SK-N-SH (cell line): ENCODE measurements around the gene U2SURP. TPM values are rescaled to one million over a fixed set of nuclear protein-coding genes. Genes with fewer than 3 reads are reported as not detected.

Source experiments
- CTCF ChIA-PET: fragments of 300-600, 350-600 bp; formaldehyde crosslinking; extraction: SDS; loops from one replicate; lab custom pipeline; 2021; lab: Yijun Ruan, JAX
- POLR2A ChIA-PET: fragments of 350-600 bp; sonication (Branson Sonifier 250); formaldehyde crosslinking; extraction: SDS; loops from one replicate; lab custom pipeline; 2020; ENCODE audit warnings: antibody characterized with exemption, inconsistent platforms; lab: Yijun Ruan, JAX
- DNase-seq: peaks from one replicate; pipeline ENCODE4 v3.0.0; 2012
- H2AFZ ChIP-seq: fragments of 200-600 bp; sonication (generic); 2 replicates; pipeline ENCODE4 v1.8.1; 2016; ENCODE audit warnings: antibody characterized with exemption, mild to moderate bottlenecking, low read depth
- H3F3A ChIP-seq: fragments of 200-600 bp; sonication (generic); replicated peaks from 2 replicates; pipeline ENCODE3; 2016; ENCODE audit warnings: antibody characterized with exemption, mild to moderate bottlenecking; ENCODE audit not compliant: insufficient read depth
- H3K27ac ChIP-seq, 2 experiments: fragments of 200-500 bp in 1 of 2; fragments of 200-600 bp in 1 of 2; sonication (Bioruptor generic) in 1 of 2; sonication (generic), shearing (Covaris generic) in 1 of 2; 2 replicates each; pipeline versions ENCODE4 v1.5.1 to v1.6.1; 2014 to 2016; ENCODE audit warnings: low read depth in 2 of 2, inconsistent platforms in 1 of 2, low read length in 1 of 2, mild to moderate bottlenecking in 1 of 2, mixed read lengths in 1 of 2
- H3K27me3 ChIP-seq: fragments of 200-600 bp; sonication (generic), shearing (Covaris generic); 2 replicates; pipeline ENCODE4 v1.6.1; 2016; ENCODE audit warnings: mixed run types; ENCODE audit not compliant: insufficient read depth
- H3K36me3 ChIP-seq, 2 experiments: fragments of 200-500 bp in 1 of 2; fragments of 200-600 bp in 1 of 2; sonication (Bioruptor generic) in 1 of 2; sonication (generic) in 1 of 2; replicated peaks in 1 of 2; 2 replicates each; pipeline versions ENCODE3 to v1.5.1; 2014 to 2016; ENCODE audit warnings: low read length in 1 of 2, mild to moderate bottlenecking in 1 of 2; ENCODE audit not compliant: insufficient read depth in 2 of 2, control insufficient read depth in 1 of 2
- H3K4me1 ChIP-seq, 2 experiments: fragments of 200-500 bp in 1 of 2; fragments of 200-600 bp in 1 of 2; sonication (Bioruptor generic) in 1 of 2; sonication (generic), shearing (Covaris generic) in 1 of 2; 2 replicates each; pipeline versions ENCODE4 v1.5.1 to v1.6.1; 2014 to 2016; ENCODE audit warnings: low read depth in 1 of 2, low read length in 1 of 2, mixed run types in 1 of 2; ENCODE audit not compliant: insufficient read depth in 2 of 2, control insufficient read depth in 1 of 2
- H3K4me2 ChIP-seq: fragments of 200-600 bp; sonication (generic), shearing (Covaris generic); 2 replicates; pipeline ENCODE4 v1.6.1; 2017; ENCODE audit warnings: mixed run types
- H3K4me3 ChIP-seq, 2 experiments: fragments of 200-500 bp in 1 of 2; fragments of 200-600 bp in 1 of 2; sonication (Bioruptor generic) in 1 of 2; sonication (generic), shearing (Covaris generic) in 1 of 2; 2 replicates each; pipeline versions ENCODE4 v1.5.1 to v1.8.1; 2014 to 2016; ENCODE audit warnings: low read depth in 2 of 2, inconsistent platforms in 1 of 2, low read length in 1 of 2, mild to moderate bottlenecking in 1 of 2, mixed read lengths in 1 of 2, moderate library complexity in 1 of 2
- H3K79me2 ChIP-seq: fragments of 200-600 bp; sonication (generic); 2 replicates; pipeline ENCODE4 v1.8.1; 2017; ENCODE audit warnings: mild to moderate bottlenecking; ENCODE audit not compliant: insufficient read depth
- H3K9ac ChIP-seq: fragments of 200-600 bp; sonication (generic); 2 replicates; pipeline ENCODE4 v1.6.1; 2017; ENCODE audit warnings: mixed run types
- H3K9me2 ChIP-seq: fragments of 200-600 bp; sonication (generic); 2 replicates; pipeline ENCODE4 v1.6.1; 2017; ENCODE audit warnings: mixed run types
- H3K9me3 ChIP-seq: fragments of 200-600 bp; sonication (generic); 2 replicates; pipeline ENCODE4 v1.6.1; 2017; ENCODE audit warnings: mixed run types, mild to moderate bottlenecking, moderate library complexity
- H4K20me1 ChIP-seq: fragments of 200-600 bp; sonication (generic); 2 replicates; pipeline ENCODE4 v1.6.1; 2017; ENCODE audit warnings: mild to moderate bottlenecking, mixed run types; ENCODE audit not compliant: insufficient read depth
- FOSL2 ChIP-seq: IDR thresholded peaks from 2 replicates; pipeline ENCODE4 v1.4.0; 2012; ENCODE audit warnings: low read depth, mild to moderate bottlenecking, moderate library complexity, borderline replicate concordance
- FOXM1 ChIP-seq: IDR thresholded peaks from 2 replicates; pipeline ENCODE4 v1.4.0; 2012; ENCODE audit warnings: low read depth, mild to moderate bottlenecking
- MEF2A ChIP-seq: IDR thresholded peaks from 2 replicates; pipeline ENCODE4 v1.4.0; 2012; ENCODE audit warnings: low read depth, borderline replicate concordance
- MXI1 ChIP-seq: IDR thresholded peaks from 2 replicates; pipeline ENCODE4 v1.6.1; 2012; ENCODE audit warnings: mild to moderate bottlenecking, low read depth, low read length, improper control_type of control experiment
- NRF1 ChIP-seq: IDR thresholded peaks from 2 replicates; pipeline ENCODE4 v1.6.1; 2012; ENCODE audit warnings: low read depth, mild to moderate bottlenecking, low read length
- POLR2AphosphoS5 ChIP-seq: IDR thresholded peaks from 2 replicates; pipeline ENCODE4 v1.6.1; 2012; ENCODE audit warnings: low read depth, low read length
- RCOR1 ChIP-seq: fragments of 150-350 bp; IDR thresholded peaks from 2 replicates; pipeline ENCODE4 v1.6.1; 2017; ENCODE audit warnings: antibody characterized with exemption, low read length
- SMC3 ChIP-seq: IDR thresholded peaks from 2 replicates; pipeline ENCODE4 v1.6.1; 2012; ENCODE audit warnings: low read depth, low read length, improper control_type of control experiment
- TAF1 ChIP-seq: IDR thresholded peaks from 2 replicates; pipeline ENCODE4 v1.6.1; 2012; ENCODE audit warnings: low read depth, mild to moderate bottlenecking, low read length, moderate library complexity, borderline replicate concordance
- WGBS: methylation state at CpG from one replicate; pipeline ENCODE4 v1.1.6; 2017; ENCODE audit warnings: low lambda C conversion rate; 5-methylcytosine and 5-hydroxymethylcytosine counted together
- polyA plus RNA-seq, 3 experiments: library from polyadenylated mRNA; depleted of rRNA; stranded (reverse); fragments of >200 nt; gene quantifications; 2 replicates each; pipeline ENCODE4 v1.2.3, GENCODE V29; 2012
- TF ChIP-seq, protein P1 (sequence below): IDR thresholded peaks from 2 replicates; pipeline ENCODE4; 2012
- TF ChIP-seq, protein P2 (sequence below): IDR thresholded peaks from 2 replicates; pipeline ENCODE4 v1.4.0; 2012; ENCODE audit warnings: low read depth, borderline replicate concordance
- TF ChIP-seq, protein P3 (sequence below): fragments of 200-600 bp; sonication (generic); IDR thresholded peaks from 2 replicates; pipeline ENCODE4 v1.6.1; 2017; ENCODE audit warnings: antibody characterized with exemption, mild to moderate bottlenecking, moderate library complexity
- TF ChIP-seq, protein P4 (sequence below): fragments of 150-350 bp; IDR thresholded peaks from 2 replicates; pipeline ENCODE4 v1.6.1; 2017; ENCODE audit warnings: antibody characterized with exemption, low read length, low read depth, borderline replicate concordance

U2SURP gene
- polyA plus RNA-seq, 1 of the 3 experiments (the other 2 are of a cell fraction) = 10.9 TPM

- H3K9ac ChIP-seq = no peak overlapping the region
- H3K27me3 ChIP-seq = no peaks in the 10 kb centered on the region
- H2AFZ ChIP-seq = no peak overlapping the region
- H3K79me2 ChIP-seq = no peaks in the 10 kb centered on the region
- H3K27ac ChIP-seq = no peak overlapping the region
- H3K9me2 ChIP-seq = no peaks in the 10 kb centered on the region
- H3K4me3 ChIP-seq = no peak overlapping the region
- ChIA-PET POLR2A (interaction anchor here (0.6 kb wide), 1 partner anchor 403 kb away, joined by 3 read pairs; the partner anchor contains the start of gene ATR), CTCF (interaction anchor here (0.7 to 2.1 kb wide), 5 partner anchors 13 to 394 kb away, joined by 3 to 14 read pairs (median 3); no protein-coding TSS in a partner anchor)
- no peaks in the 10 kb centered on the region for H3K36me3 ChIP-seq
- H3K4me1 ChIP-seq = peaks cover 3 to 9% of the 10 kb centered on the region in 2 experiments; a peak in 3 of 4 replicates
- 54% methylated on average over 3 of the region's 3 CpGs for WGBS
- H3F3A ChIP-seq = peaks cover 14% of the 10 kb centered on the region
- DNase-seq = no peak
- no peak overlapping the region for H3K4me2 ChIP-seq
- no peaks in the 10 kb centered on the region for H4K20me1 ChIP-seq
- no peak for TF ChIP-seq RCOR1
- TF ChIP-seq NRF1 = no peak
- TF ChIP-seq, protein P1, sequence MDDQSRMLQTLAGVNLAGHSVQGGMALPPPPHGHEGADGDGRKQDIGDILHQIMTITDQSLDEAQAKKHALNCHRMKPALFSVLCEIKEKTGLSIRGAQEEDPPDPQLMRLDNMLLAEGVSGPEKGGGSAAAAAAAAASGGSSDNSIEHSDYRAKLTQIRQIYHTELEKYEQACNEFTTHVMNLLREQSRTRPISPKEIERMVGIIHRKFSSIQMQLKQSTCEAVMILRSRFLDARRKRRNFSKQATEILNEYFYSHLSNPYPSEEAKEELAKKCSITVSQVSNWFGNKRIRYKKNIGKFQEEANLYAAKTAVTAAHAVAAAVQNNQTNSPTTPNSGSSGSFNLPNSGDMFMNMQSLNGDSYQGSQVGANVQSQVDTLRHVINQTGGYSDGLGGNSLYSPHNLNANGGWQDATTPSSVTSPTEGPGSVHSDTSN = no peak
- no peak for TF ChIP-seq FOSL2
- TF ChIP-seq, protein P2, sequence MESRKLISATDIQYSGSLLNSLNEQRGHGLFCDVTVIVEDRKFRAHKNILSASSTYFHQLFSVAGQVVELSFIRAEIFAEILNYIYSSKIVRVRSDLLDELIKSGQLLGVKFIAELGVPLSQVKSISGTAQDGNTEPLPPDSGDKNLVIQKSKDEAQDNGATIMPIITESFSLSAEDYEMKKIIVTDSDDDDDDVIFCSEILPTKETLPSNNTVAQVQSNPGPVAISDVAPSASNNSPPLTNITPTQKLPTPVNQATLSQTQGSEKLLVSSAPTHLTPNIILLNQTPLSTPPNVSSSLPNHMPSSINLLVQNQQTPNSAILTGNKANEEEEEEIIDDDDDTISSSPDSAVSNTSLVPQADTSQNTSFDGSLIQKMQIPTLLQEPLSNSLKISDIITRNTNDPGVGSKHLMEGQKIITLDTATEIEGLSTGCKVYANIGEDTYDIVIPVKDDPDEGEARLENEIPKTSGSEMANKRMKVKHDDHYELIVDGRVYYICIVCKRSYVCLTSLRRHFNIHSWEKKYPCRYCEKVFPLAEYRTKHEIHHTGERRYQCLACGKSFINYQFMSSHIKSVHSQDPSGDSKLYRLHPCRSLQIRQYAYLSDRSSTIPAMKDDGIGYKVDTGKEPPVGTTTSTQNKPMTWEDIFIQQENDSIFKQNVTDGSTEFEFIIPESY = no peak
- no peak for TF ChIP-seq MEF2A
- no peak for TF ChIP-seq MXI1
- TF ChIP-seq, all 33 proteins: peak for 0
- H3K9me3 ChIP-seq = no peaks in the 10 kb centered on the region
Measured at GRCh38 chr3:142981108-142981507, 20.3 kb upstream of the U2SURP start.

DNA sequence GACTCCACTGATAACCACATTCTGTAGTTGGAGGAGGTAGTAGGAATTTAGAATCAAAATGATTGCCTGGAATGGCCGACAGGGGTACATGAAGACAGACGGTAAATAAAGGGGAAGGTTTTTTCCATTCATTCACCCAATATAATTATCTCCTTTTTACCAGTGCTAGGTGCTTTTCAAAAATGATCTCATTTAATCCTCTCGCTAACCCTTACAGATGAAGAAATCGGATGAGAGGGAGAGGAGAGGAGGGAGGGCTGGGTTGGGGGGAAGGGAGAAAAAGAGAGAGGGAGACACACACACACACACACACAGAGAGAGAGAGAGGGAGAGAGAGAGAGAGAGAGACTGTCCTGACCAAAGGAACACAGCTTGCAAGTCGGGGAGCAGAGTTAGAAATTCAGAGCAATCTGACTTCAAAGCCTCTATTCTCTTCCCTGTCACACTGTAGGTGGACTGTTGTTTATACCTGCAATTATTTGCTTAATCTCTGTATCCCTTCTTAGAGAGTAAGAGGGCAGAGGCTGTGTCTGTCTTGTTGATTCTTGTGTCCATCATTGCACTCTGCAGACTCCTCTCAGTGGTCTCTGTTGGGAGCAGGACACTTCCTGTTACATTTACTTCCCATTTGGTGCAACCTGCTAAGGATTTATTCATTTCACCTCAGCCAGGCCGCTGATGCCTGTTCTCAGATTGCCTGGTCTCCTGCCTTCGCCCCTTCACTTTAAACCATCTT, 19.2 kb upstream of the U2SURP start:
- Histone ChIP-seq H3K4me1 (no peaks in the 10 kb centered on the region; a peak in 1 of 4 replicates), H3K4me2 (no peak overlapping the region), H3K79me2 (no peaks in the 10 kb centered on the region), H3K27me3 (no peaks in the 10 kb centered on the region), H3K9me3 (no peaks in the 10 kb centered on the region), H4K20me1 (no peaks in the 10 kb centered on the region), H3K4me3 (no peak overlapping the region), H3K36me3 (no peaks in the 10 kb centered on the region), H3F3A (peaks cover 4% of the 10 kb centered on the region), H2AFZ (no peak overlapping the region), H3K27ac (no peak overlapping the region), H3K9ac (no peak overlapping the region), H3K9me2 (no peaks in the 10 kb centered on the region)
- TF ChIP-seq FOXM1 (no peak), TAF1 (no peak), POLR2AphosphoS5 (no peak), SMC3 (no peak)
- TF ChIP-seq, protein P3, sequence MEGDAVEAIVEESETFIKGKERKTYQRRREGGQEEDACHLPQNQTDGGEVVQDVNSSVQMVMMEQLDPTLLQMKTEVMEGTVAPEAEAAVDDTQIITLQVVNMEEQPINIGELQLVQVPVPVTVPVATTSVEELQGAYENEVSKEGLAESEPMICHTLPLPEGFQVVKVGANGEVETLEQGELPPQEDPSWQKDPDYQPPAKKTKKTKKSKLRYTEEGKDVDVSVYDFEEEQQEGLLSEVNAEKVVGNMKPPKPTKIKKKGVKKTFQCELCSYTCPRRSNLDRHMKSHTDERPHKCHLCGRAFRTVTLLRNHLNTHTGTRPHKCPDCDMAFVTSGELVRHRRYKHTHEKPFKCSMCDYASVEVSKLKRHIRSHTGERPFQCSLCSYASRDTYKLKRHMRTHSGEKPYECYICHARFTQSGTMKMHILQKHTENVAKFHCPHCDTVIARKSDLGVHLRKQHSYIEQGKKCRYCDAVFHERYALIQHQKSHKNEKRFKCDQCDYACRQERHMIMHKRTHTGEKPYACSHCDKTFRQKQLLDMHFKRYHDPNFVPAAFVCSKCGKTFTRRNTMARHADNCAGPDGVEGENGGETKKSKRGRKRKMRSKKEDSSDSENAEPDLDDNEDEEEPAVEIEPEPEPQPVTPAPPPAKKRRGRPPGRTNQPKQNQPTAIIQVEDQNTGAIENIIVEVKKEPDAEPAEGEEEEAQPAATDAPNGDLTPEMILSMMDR = no peak
- TF ChIP-seq, protein P4, sequence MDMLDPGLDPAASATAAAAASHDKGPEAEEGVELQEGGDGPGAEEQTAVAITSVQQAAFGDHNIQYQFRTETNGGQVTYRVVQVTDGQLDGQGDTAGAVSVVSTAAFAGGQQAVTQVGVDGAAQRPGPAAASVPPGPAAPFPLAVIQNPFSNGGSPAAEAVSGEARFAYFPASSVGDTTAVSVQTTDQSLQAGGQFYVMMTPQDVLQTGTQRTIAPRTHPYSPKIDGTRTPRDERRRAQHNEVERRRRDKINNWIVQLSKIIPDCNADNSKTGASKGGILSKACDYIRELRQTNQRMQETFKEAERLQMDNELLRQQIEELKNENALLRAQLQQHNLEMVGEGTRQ = no peak
- POLR2A ChIA-PET = no interaction called here
- 79% methylated on average over 7 of the region's 7 CpGs for WGBS
- CTCF ChIA-PET = interaction anchor here (0.8 to 3.5 kb wide), 7 partner anchors 12 to 817 kb away, joined by 3 to 35 read pairs (median 3); no protein-coding TSS in a partner anchor
- DNase-seq = no peak
